Fibroblast of lung (primary cell): ENCODE data around the gene DENND4B.

Experiments
- CTCF ChIP-seq, 2 donors: IDR thresholded peaks in 1 of 2; conservative IDR thresholded peaks in 1 of 2; 1 replicate in 1 of 2; 2 replicates in 1 of 2; pipeline ENCODE4 v1.5.1; 2011 to 2012; ENCODE audit warnings: low read length in 2 of 2, control low read depth in 1 of 2, inconsistent platforms in 1 of 2, low read depth in 1 of 2, mild to moderate bottlenecking in 1 of 2
- EZH2 ChIP-seq: IDR thresholded peaks from 2 replicates; pipeline ENCODE4 v1.5.1; 2012; ENCODE audit warnings: low read length, control low read depth, mild to moderate bottlenecking; ENCODE audit errors: missing control alignments

- TF ChIP-seq CTCF (conservative IDR thresholded peaks at IDR 0.05 in 1 of 2, IDR thresholded peaks at IDR 0.05 in 1 of 2; ENCODE audit: low read depth in 1 of 2, low read length in 2 of 2) = peak; percentile 41 to 43
- TF ChIP-seq EZH2 = no peak
Observed at GRCh38 chr1:153919876-153920852, 26.4 kb downstream of the DENND4B start.
